Heart left ventricle (tissue), 13 donors: ENCODE measurements around the gene TMTC4.

Experiments
- CTCF ChIP-seq, 12 donors: fragments of 200-600 bp; sonication (generic) in 4 of 12; IDR thresholded peaks; one replicate each; pipeline versions ENCODE4 v1.5.0 to v1.8.0; 2018 to 2022; ENCODE audit warnings: antibody characterized with exemption in 12 of 12, mild to moderate bottlenecking in 5 of 12
- POLR2A ChIP-seq, 2 donors: fragments of 450-650 bp; IDR thresholded peaks; one replicate each; pipeline ENCODE4 v1.6.1; 2017; ENCODE audit warnings: antibody characterized with exemption in 2 of 2, mild to moderate bottlenecking in 2 of 2, moderate library complexity in 2 of 2
- donor health status: ischemic (EF 13 %, LVEDD 7.1; RV severe dilation, severe dysfunction).
- donor health status: DM: no; HTN: yes; CAD: no.
- donor health status: DM: no; HTN: no; CAD: no.
- donor health status: ischemic (EF 25% LVEDD 6.9; RV normal size, moderate dysfunction).
- donor health status: ischemic (EF 25% LVEDD 5.7; RV mildly dilated, moderate dysfunction).
- donor health status: ischemic (EF 35%, LVEDD 5.7; RV mildly dilated, moderate dysfunction).
- donor health status: nonischemic (EF 11% LVEDD 7.7; RV severe dilation, severe dysfunction).
- donor health status: DM: yes; HTN: yes; CAD: no.
- donor health status: PGD.
- donor health status: ischemic (EF 29% LVEDD 5.4; RV normal size, mild dysfunction).
- donor health status: nonischemic (EF 23%, LVEDD 6.1; RV moderate dilation, normal function).

GRCh38 chr13:100637380-100637779 is 37.2 kb downstream of the TMTC4 start:
- TF ChIP-seq CTCF (IDR thresholded peaks at IDR 0.05): no peak
- TF ChIP-seq POLR2A (IDR thresholded peaks at IDR 0.05): no peak
